Measurements from ENCODE around the gene RFX7.

The RFX7 gene

DNA sequence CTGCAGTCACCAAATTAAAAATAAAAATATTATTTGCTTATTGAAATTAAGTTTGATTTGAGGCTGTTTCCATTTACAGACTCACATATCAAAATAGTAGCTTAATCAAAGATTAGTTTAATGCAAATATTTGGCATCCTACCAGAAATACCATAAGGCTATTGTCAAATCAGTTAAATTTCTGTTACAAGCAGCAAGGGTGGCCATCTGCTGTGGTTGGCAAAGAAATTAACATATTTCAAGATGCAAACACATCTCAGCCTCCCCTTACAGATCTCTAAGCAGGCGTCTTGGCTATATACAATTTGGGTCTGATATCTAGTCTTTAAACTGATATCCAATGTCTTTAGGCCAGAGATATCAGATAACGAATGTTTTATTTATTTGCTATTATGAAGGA is 167.0 kb downstream of the RFX7 start:
- Histone ChIP-seq H3K27me3 (ENCODE audit: insufficient read depth, low read length) (no peaks in the 10 kb centered on the region), H3K14ac (ENCODE audit: low read length) (no peak overlapping the region), H2AFZ (ENCODE audit: insufficient read depth, low read length, poor library complexity) (no peak overlapping the region), H4K91ac (ENCODE audit: low read depth, low read length) (no peak overlapping the region), H4K8ac (ENCODE audit: low read depth, low read length) (no peak overlapping the region), H3K79me2 (ENCODE audit: control insufficient read depth, insufficient read depth, low read length, poor library complexity) (no peaks in the 10 kb centered on the region), H3K9me3 (ENCODE audit: insufficient read depth, low read depth, low read length) (no peaks in the 10 kb centered on the region), H3K36me3 (ENCODE audit: control insufficient read depth in 1 of 2, insufficient read depth in 2 of 2, low read length in 2 of 2) (no peaks in the 10 kb centered on the region), H3K9ac (ENCODE audit: low read length) (no peak overlapping the region), H3K4me2 (ENCODE audit: low read length) (no peak overlapping the region), H2BK12ac (ENCODE audit: low read length) (no peak overlapping the region), H3K27ac (ENCODE audit: low read depth, low read length) (no peak overlapping the region), H3K4ac (ENCODE audit: low read depth, low read length) (no peak overlapping the region), H3K18ac (ENCODE audit: low read length) (no peak overlapping the region), H3K23ac (ENCODE audit: low read length) (no peak overlapping the region), H4K12ac (ENCODE audit: low read depth, low read length) (no peak overlapping the region), H2BK120ac (ENCODE audit: insufficient read depth, low read length, poor library complexity) (no peak overlapping the region), H2AK5ac (ENCODE audit: low read length) (no peak overlapping the region), H3K4me3 (ENCODE audit: low read depth, low read length) (no peak overlapping the region), H3K4me1 (ENCODE audit: control insufficient read depth in 1 of 2, insufficient read depth in 2 of 2, low read length in 2 of 2) (no peaks in the 10 kb centered on the region), H2BK5ac (ENCODE audit: low read depth, low read length, poor library complexity) (no peak overlapping the region), H3K79me1 (ENCODE audit: low read length) (no peaks in the 10 kb centered on the region)
- no CpG with 5 or more reads among the region's 2 CpGs for WGBS (ENCODE audit: extremely low coverage, insufficient coverage, insufficient read length)
- no peak for DNase-seq

DNA sequence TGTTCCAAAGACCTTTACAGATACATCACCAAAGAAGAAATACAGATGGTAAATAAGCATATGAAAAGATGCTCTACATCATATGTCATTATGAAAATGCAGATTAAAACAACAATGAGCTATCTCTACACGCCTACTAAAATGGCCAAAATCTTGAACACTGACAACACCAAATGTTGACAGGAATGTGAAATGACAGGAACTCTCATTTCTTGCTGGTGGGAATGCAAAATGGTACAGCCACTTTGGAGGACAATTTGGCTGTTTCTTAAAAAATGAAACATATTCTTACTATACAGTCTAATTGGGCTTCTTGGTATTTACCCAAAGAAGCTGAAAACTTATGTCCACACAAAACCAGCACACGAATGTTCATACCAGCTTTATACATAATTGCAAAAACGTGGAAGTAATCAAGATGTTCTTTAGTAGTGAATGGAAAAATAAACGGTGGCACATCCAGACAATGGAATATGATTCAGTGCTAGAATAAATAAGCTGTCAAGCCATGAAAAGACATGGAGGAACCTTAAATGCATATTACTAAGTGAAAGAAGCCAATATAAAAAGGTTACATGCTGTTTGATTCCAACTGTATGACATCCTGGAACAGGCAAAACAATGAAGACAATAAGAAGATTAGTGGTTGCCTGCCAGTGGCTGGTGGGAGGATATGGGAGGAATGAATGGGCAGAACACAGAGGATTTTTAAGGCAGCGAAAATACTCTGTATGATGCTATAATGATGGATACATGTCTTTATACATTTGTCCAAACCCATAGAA is 169.0 kb downstream of the RFX7 start:
- Histone ChIP-seq H3K4me2 (ENCODE audit: low read length) (no peak overlapping the region), H3K36me3 (ENCODE audit: control insufficient read depth in 1 of 2, insufficient read depth in 2 of 2, low read length in 2 of 2) (no peaks in the 10 kb centered on the region), H2BK12ac (ENCODE audit: low read length) (no peak overlapping the region), H3K79me1 (ENCODE audit: low read length) (no peaks in the 10 kb centered on the region), H2BK5ac (ENCODE audit: low read depth, low read length, poor library complexity) (no peak overlapping the region), H4K91ac (ENCODE audit: low read depth, low read length) (no peak overlapping the region), H3K27me3 (ENCODE audit: insufficient read depth, low read length) (no peaks in the 10 kb centered on the region), H3K23ac (ENCODE audit: low read length) (no peak overlapping the region), H3K9ac (ENCODE audit: low read length) (no peak overlapping the region), H4K8ac (ENCODE audit: low read depth, low read length) (no peak overlapping the region), H2AFZ (ENCODE audit: insufficient read depth, low read length, poor library complexity) (no peak overlapping the region), H3K4me3 (ENCODE audit: low read depth, low read length) (no peak overlapping the region), H3K14ac (ENCODE audit: low read length) (no peak overlapping the region), H3K27ac (ENCODE audit: low read depth, low read length) (no peak overlapping the region), H2BK120ac (ENCODE audit: insufficient read depth, low read length, poor library complexity) (no peak overlapping the region), H2AK5ac (ENCODE audit: low read length) (no peak overlapping the region), H3K4ac (ENCODE audit: low read depth, low read length) (no peak overlapping the region), H3K79me2 (ENCODE audit: control insufficient read depth, insufficient read depth, low read length, poor library complexity) (no peaks in the 10 kb centered on the region), H3K18ac (ENCODE audit: low read length) (no peak overlapping the region), H3K9me3 (ENCODE audit: insufficient read depth, low read depth, low read length) (no peaks in the 10 kb centered on the region), H4K12ac (ENCODE audit: low read depth, low read length) (no peak overlapping the region), H3K4me1 (ENCODE audit: control insufficient read depth in 1 of 2, insufficient read depth in 2 of 2, low read length in 2 of 2) (no peaks in the 10 kb centered on the region)
- DNase-seq: no peak
- WGBS (ENCODE audit: extremely low coverage, insufficient coverage, insufficient read length): no CpG with 5 or more reads among the region's 5 CpGs

DNA sequence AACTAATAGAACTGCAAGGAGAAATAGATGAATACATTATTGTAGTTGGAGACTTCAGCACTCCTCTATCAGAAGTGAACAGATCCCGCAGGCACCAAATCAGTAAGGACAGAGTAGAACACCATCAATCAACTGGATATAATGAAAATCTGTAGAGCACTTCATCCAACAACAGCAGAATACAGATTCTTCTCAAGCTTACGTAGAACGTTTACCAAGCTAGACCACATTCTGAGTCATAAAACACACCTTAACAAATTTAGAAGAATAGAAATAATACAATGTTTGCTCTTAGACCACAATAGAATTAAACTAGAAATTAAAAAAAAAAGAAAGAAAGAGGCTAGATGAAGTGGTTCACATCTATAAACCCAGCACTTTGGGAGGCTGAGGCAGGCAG is 179.5 kb downstream of the RFX7 start:
- Histone ChIP-seq H3K36me3 (ENCODE audit: control insufficient read depth in 1 of 2, insufficient read depth in 2 of 2, low read length in 2 of 2) (no peaks in the 10 kb centered on the region), H2AK5ac (ENCODE audit: low read length) (no peak overlapping the region), H2AFZ (ENCODE audit: insufficient read depth, low read length, poor library complexity) (no peak overlapping the region), H3K4ac (ENCODE audit: low read depth, low read length) (no peak overlapping the region), H3K79me2 (ENCODE audit: control insufficient read depth, insufficient read depth, low read length, poor library complexity) (no peaks in the 10 kb centered on the region), H4K12ac (ENCODE audit: low read depth, low read length) (no peak overlapping the region), H3K27ac (ENCODE audit: low read depth, low read length) (no peak overlapping the region), H3K9ac (ENCODE audit: low read length) (no peak overlapping the region), H3K4me1 (ENCODE audit: control insufficient read depth in 1 of 2, insufficient read depth in 2 of 2, low read length in 2 of 2) (peaks cover 2 to 7% of the 10 kb centered on the region in 2 experiments), H3K14ac (ENCODE audit: low read length) (no peak overlapping the region), H3K4me2 (ENCODE audit: low read length) (no peak overlapping the region), H3K27me3 (ENCODE audit: insufficient read depth, low read length) (no peaks in the 10 kb centered on the region), H3K9me3 (ENCODE audit: insufficient read depth, low read depth, low read length) (no peaks in the 10 kb centered on the region), H2BK12ac (ENCODE audit: low read length) (no peak overlapping the region), H2BK5ac (ENCODE audit: low read depth, low read length, poor library complexity) (no peak overlapping the region), H3K18ac (ENCODE audit: low read length) (no peak overlapping the region), H2BK120ac (ENCODE audit: insufficient read depth, low read length, poor library complexity) (no peak overlapping the region), H3K79me1 (ENCODE audit: low read length) (peaks cover 4% of the 10 kb centered on the region), H4K91ac (ENCODE audit: low read depth, low read length) (no peak overlapping the region), H3K4me3 (ENCODE audit: low read depth, low read length) (no peak overlapping the region), H4K8ac (ENCODE audit: low read depth, low read length) (no peak overlapping the region), H3K23ac (ENCODE audit: low read length) (no peak overlapping the region)
- no peak for DNase-seq
- no CpG with 5 or more reads among the region's 3 CpGs for WGBS (ENCODE audit: extremely low coverage, insufficient coverage, insufficient read length)

DNA sequence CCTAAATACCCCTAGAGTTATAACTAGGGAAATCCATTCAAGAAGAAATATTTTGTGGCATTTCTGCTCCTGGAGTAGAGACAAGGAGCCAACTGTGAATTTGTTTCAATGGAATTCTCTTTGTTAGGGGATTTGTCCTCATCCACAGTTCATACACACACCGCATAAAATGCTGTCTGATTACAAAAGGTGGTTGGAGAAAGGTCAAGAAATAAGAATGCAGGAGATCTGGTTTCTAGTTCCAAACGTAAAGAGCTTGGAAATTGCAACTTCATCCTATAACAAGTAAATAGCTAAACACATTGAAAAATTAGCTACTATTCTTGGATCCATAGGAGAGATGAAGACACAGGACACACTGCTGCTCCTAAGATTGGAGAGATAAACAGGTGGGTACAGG is 184.0 kb downstream of the RFX7 start:
- Histone ChIP-seq H3K4ac (ENCODE audit: low read depth, low read length) (no peak overlapping the region), H2BK120ac (ENCODE audit: insufficient read depth, low read length, poor library complexity) (peak overlapping the region; percentile 46), H4K12ac (ENCODE audit: low read depth, low read length) (no peak overlapping the region), H4K8ac (ENCODE audit: low read depth, low read length) (no peak overlapping the region), H3K9me3 (ENCODE audit: insufficient read depth, low read depth, low read length) (no peaks in the 10 kb centered on the region), H3K18ac (ENCODE audit: low read length) (no peak overlapping the region), H3K79me2 (ENCODE audit: control insufficient read depth, insufficient read depth, low read length, poor library complexity) (no peaks in the 10 kb centered on the region), H2AFZ (ENCODE audit: insufficient read depth, low read length, poor library complexity) (no peak overlapping the region), H3K27ac (ENCODE audit: low read depth, low read length) (peak overlapping the region; percentile 16), H2AK5ac (ENCODE audit: low read length) (no peak overlapping the region), H3K27me3 (ENCODE audit: insufficient read depth, low read length) (no peaks in the 10 kb centered on the region), H3K4me2 (ENCODE audit: low read length) (no peak overlapping the region), H2BK5ac (ENCODE audit: low read depth, low read length, poor library complexity) (no peak overlapping the region), H3K9ac (ENCODE audit: low read length) (no peak overlapping the region), H2BK12ac (ENCODE audit: low read length) (no peak overlapping the region), H3K23ac (ENCODE audit: low read length) (no peak overlapping the region), H3K14ac (ENCODE audit: low read length) (no peak overlapping the region), H3K36me3 (ENCODE audit: control insufficient read depth in 1 of 2, insufficient read depth in 2 of 2, low read length in 2 of 2) (no peaks in the 10 kb centered on the region), H3K79me1 (ENCODE audit: low read length) (peaks cover 4% of the 10 kb centered on the region), H3K4me3 (ENCODE audit: low read depth, low read length) (no peak overlapping the region), H4K91ac (ENCODE audit: low read depth, low read length) (no peak overlapping the region), H3K4me1 (ENCODE audit: control insufficient read depth in 1 of 2, insufficient read depth in 2 of 2, low read length in 2 of 2) (peaks cover 2 to 10% of the 10 kb centered on the region in 2 experiments)
- no CpG with 5 or more reads among the region's 2 CpGs for WGBS (ENCODE audit: extremely low coverage, insufficient coverage, insufficient read length)
- DNase-seq: peak in 1 of 2 donors; percentile 78

Measured in trophoblast cell (in vitro differentiated cells and primary cell).